K562 (cell line): ENCODE measurements around the gene ALDH16A1. TPM values are rescaled to one million over a fixed set of nuclear protein-coding genes. Genes with fewer than 3 reads are reported as not detected.

Experiments
- ARID2 ChIP-seq: fragments of 450-650 bp; IDR thresholded peaks from 2 replicates; pipeline ENCODE4 v1.6.1; 2017; ENCODE audit warnings: antibody characterized with exemption, mild to moderate bottlenecking
- CHCHD3 ChIP-seq: fragments of 250-450 bp; sonication (Bioruptor Pico); IDR thresholded peaks from 2 replicates; pipeline ENCODE4 v2.1.2; 2022; ENCODE audit warnings: mild to moderate bottlenecking
- HNRNPH1 ChIP-seq: fragments of 200-400 bp; formaldehyde crosslinking; optimal IDR thresholded peaks from 2 replicates; pipeline ENCODE3; 2017; ENCODE audit warnings: low read depth, mild to moderate bottlenecking, low read length, moderate library complexity
- KDM5B ChIP-seq: fragments of 200-600 bp; sonication (generic); IDR thresholded peaks from 2 replicates; pipeline ENCODE4 v1.6.1; 2012; ENCODE audit warnings: low read depth, mild to moderate bottlenecking, moderate library complexity, low read length, control low read depth, inconsistent platforms; ENCODE audit not compliant: insufficient replicate concordance
- LARP7 ChIP-seq: fragments of 450-650 bp; IDR thresholded peaks from 2 replicates; pipeline ENCODE4 v1.6.1; 2016
- LCOR ChIP-seq: sonication (generic); formaldehyde crosslinking; IDR thresholded peaks from 2 replicates; pipeline ENCODE4 v1.8.0; 2022; ENCODE audit warnings: mild to moderate bottlenecking, missing genetic modification reagents
- MAZ ChIP-seq, 2 experiments: fragments of 450-650 bp in 1 of 2; sonication (generic) in 1 of 2; formaldehyde crosslinking; IDR thresholded peaks in 1 of 2; conservative IDR thresholded peaks in 1 of 2; 2 replicates each; pipeline versions ENCODE4 v1.4.0 to v1.5.0; 2020; ENCODE audit warnings: mild to moderate bottlenecking in 1 of 2, missing genetic modification reagents in 1 of 2
- MBD2 ChIP-seq: sonication (generic); IDR thresholded peaks from 2 replicates; pipeline ENCODE4 v1.6.1; 2016; ENCODE audit warnings: low read depth, borderline replicate concordance
- MEF2A ChIP-seq: IDR thresholded peaks from 2 replicates; pipeline ENCODE4 v1.6.1; 2011; ENCODE audit warnings: low read depth, mild to moderate bottlenecking, low read length, moderate library complexity; ENCODE audit not compliant: control insufficient read depth
- PHB2 ChIP-seq: fragments of 450-650 bp; IDR thresholded peaks from 2 replicates; pipeline ENCODE4 v1.6.1; 2017; ENCODE audit warnings: low read depth
- RBBP5 ChIP-seq: fragments of 200-600 bp; sonication (generic); IDR thresholded peaks from 2 replicates; pipeline ENCODE4 v1.6.1; 2012; ENCODE audit warnings: borderline replicate concordance, mild to moderate bottlenecking, low read length, control low read depth, inconsistent platforms; ENCODE audit not compliant: insufficient read depth, poor library complexity, severe bottlenecking
- TAL1 ChIP-seq: fragments of 450-650 bp; IDR thresholded peaks from 2 replicates; pipeline ENCODE4 v1.6.1; 2016; ENCODE audit warnings: mild to moderate bottlenecking
- TCF3 ChIP-seq: sonication (generic); formaldehyde crosslinking; IDR thresholded peaks from 2 replicates; pipeline ENCODE4 v1.4.0; 2020; ENCODE audit warnings: mild to moderate bottlenecking, missing genetic modification reagents
- XRCC5 ChIP-seq: fragments of 200-400 bp; formaldehyde crosslinking; IDR thresholded peaks from 2 replicates; pipeline ENCODE4 v1.6.1; 2017; ENCODE audit warnings: low read depth, mild to moderate bottlenecking, low read length
- ZNF224 ChIP-seq: sonication (generic); formaldehyde crosslinking; IDR thresholded peaks from 2 replicates; pipeline ENCODE4 v1.8.0; 2022; ENCODE audit warnings: mild to moderate bottlenecking, missing genetic modification reagents
- ZNF23 ChIP-seq: fragments of 250-450 bp; sonication (Bioruptor Pico); IDR thresholded peaks from 2 replicates; pipeline ENCODE4 v1.4.0; 2020; ENCODE audit warnings: mild to moderate bottlenecking
- ZNF324 ChIP-seq: fragments of 250-450 bp; sonication (Bioruptor Pico); IDR thresholded peaks from 2 replicates; pipeline ENCODE4 v1.4.0; 2020; ENCODE audit warnings: mild to moderate bottlenecking
- ZNF644 ChIP-seq: fragments of 200-800 bp; sonication (Bioruptor generic); IDR thresholded peaks from 2 replicates; pipeline ENCODE4 v1.6.1; 2016; ENCODE audit warnings: low read depth, missing genetic modification characterization, missing compliant biosample characterization
- ZNF699 ChIP-seq: fragments of 250-450 bp; sonication (Bioruptor Pico); IDR thresholded peaks from 2 replicates; pipeline ENCODE4 v1.8.0; 2021; ENCODE audit warnings: mild to moderate bottlenecking, moderate library complexity; ENCODE audit not compliant: insufficient replicate concordance
- ZNF766 ChIP-seq: fragments of 200-800 bp; sonication (Bioruptor generic); conservative IDR thresholded peaks from 2 replicates; pipeline ENCODE4 v1.6.1; 2016; ENCODE audit warnings: missing genetic modification characterization, missing compliant biosample characterization
- ZNF77 ChIP-seq: fragments of 250-450 bp; sonication (Bioruptor Pico); IDR thresholded peaks from 2 replicates; pipeline ENCODE4 v1.5.0; 2020
- polyA plus RNA-seq, 8 experiments: library from polyadenylated mRNA; depleted of rRNA in 4 of 8; stranded (reverse) in 5 of 8; unstranded in 3 of 8; fragments of >200 nt; fragmentation: Nextera tagmentation in 2 of 8; fragmentation: Illumina TruSeq in 1 of 8; extraction: Ambion mirVana in 2 of 8; extraction: Trizol in 1 of 8; gene quantifications; 2 replicates each; pipeline versions ENCODE4 v1.2.1 to v1.2.3, GENCODE V29; 2011 to 2014; ENCODE audit warnings: inconsistent platforms in 1 of 8, missing spikeins in 1 of 8
- total RNA-seq, 7 experiments: library from RNA; depleted of rRNA in 6 of 7; stranded (reverse); fragments of >200 nt in 6 of 7; fragmentation: Illumina TruSeq in 2 of 7; extraction: Trizol in 2 of 7; gene quantifications; 2 replicates each; pipeline versions ENCODE4 v1.2.1 to v1.2.3, GENCODE V29; 2011 to 2021; ENCODE audit warnings: low replicate concordance in 1 of 7
- TF ChIP-seq, protein P1 (sequence below), 2 experiments: IDR thresholded peaks; 2 replicates each; pipeline ENCODE4 v1.6.1; 2011; ENCODE audit warnings: borderline replicate concordance in 1 of 2, control low read depth in 1 of 2, low read depth in 1 of 2, low read length in 1 of 2, mild to moderate bottlenecking in 1 of 2, mixed read lengths in 1 of 2, moderate library complexity in 1 of 2; ENCODE audit not compliant: insufficient read depth in 1 of 2, insufficient read length in 1 of 2, poor library complexity in 1 of 2, severe bottlenecking in 1 of 2; ENCODE audit errors: extremely low read depth in 1 of 2
- TF ChIP-seq, protein P2 (sequence below): fragments of 450-650 bp; IDR thresholded peaks from 2 replicates; pipeline ENCODE4 v1.6.1; 2016; ENCODE audit warnings: antibody characterized with exemption
- TF ChIP-seq, protein P3 (sequence below): fragments of 250-450 bp; sonication (Bioruptor Pico); IDR thresholded peaks from 2 replicates; pipeline ENCODE4 v1.8.0; 2022; ENCODE audit warnings: moderate library complexity, mild to moderate bottlenecking, inconsistent platforms
- TF ChIP-seq, protein P4 (sequence below): fragments of 250-450 bp; sonication (Bioruptor Pico); IDR thresholded peaks from 2 replicates; pipeline ENCODE4 v1.5.0; 2021

Gene ALDH16A1
- total and polyA plus RNA-seq, 9 of the 15 experiments (the other 6 are each of a cell fraction or from before 2014, with no cell fraction given): 2.2 to 52.2 (median 7.6) TPM

DNA sequence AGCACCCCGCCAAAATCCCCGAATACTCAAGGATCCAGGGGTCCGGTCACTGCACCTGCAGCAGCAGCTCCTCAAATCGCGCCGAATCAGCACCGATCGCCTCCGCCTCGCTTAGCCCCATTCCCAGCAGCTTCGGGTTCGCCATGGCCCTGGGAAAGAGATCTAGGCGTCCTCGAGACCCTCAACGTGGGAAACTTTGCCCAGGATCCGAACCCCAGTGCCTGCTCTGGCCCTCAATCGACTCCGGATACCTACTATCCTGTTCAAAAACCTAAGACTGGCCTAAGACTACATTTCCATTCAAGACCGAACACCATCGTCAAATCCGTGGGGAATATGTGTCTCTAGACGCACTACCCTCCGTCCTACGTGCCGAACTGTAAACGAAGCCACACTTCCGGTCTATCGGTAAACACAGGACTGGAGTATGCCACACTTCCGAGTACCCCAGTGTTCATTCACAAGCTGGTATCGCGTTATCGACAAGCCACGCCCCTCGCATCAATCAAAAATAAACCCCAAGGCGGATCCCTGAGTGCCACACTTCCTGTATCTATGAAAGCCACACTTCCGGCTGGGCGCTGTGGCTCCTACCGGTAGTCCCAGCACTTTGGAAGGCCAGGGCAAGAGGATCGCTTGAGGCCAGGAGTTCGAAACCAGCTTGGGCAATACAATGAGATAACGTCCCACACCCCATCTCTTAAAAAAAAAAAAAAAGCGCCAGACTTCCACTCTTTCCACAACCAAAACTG is 1.4 kb upstream of the ALDH16A1 start, which contains the start of gene PIH1D1 (continued):
- TF ChIP-seq, protein P1, sequence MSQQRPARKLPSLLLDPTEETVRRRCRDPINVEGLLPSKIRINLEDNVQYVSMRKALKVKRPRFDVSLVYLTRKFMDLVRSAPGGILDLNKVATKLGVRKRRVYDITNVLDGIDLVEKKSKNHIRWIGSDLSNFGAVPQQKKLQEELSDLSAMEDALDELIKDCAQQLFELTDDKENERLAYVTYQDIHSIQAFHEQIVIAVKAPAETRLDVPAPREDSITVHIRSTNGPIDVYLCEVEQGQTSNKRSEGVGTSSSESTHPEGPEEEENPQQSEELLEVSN (IDR thresholded peaks at IDR 0.05; ENCODE audit: borderline replicate concordance in 1 of 2, extremely low read depth in 1 of 2, insufficient read depth in 1 of 2, insufficient read length in 1 of 2, low read depth in 1 of 2, low read length in 1 of 2, poor library complexity in 1 of 2, severe bottlenecking in 1 of 2): peak in 1 of 2 experiments; percentile 27
- no peak for TF ChIP-seq ZNF77
- TF ChIP-seq ZNF644 (tag): no peak
- TF ChIP-seq, protein P2, sequence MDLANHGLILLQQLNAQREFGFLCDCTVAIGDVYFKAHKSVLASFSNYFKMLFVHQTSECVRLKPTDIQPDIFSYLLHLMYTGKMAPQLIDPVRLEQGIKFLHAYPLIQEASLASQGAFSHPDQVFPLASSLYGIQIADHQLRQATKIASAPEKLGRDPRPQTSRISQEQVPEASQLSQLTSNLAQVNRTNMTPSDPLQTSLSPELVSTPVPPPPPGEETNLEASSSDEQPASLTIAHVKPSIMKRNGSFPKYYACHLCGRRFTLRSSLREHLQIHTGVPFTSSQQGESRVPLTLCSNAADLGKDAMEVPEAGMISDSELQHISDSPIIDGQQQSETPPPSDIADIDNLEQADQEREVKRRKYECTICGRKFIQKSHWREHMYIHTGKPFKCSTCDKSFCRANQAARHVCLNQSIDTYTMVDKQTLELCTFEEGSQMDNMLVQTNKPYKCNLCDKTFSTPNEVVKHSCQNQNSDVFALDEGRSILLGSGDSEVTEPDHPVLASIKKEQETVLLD: no peak
- TF ChIP-seq XRCC5: peak; percentile 55; the same call in 1 of the 2 replicates
- TF ChIP-seq KDM5B: peak; percentile 64
- no peak for TF ChIP-seq TAL1
- peak in 1 of 2 experiments; percentile 71; a peak in 2 of 4 replicates for TF ChIP-seq MAZ (CRISPR knock-in tag; conservative IDR thresholded peaks at IDR 0.05 in 1 of 2, IDR thresholded peaks at IDR 0.05 in 1 of 2)
- no peak for TF ChIP-seq ARID2
- no peak for TF ChIP-seq PHB2
- TF ChIP-seq MBD2: no peak; the same call in 1 of the 2 replicates
- no peak for TF ChIP-seq ZNF224 (CRISPR knock-in tag)
- TF ChIP-seq ZNF699 (CRISPR knock-in tag): no peak
- TF ChIP-seq HNRNPH1: no peak
- peak; percentile 62 for TF ChIP-seq RBBP5
- TF ChIP-seq ZNF766 (CRISPR knock-in tag): peak; percentile 92
- TF ChIP-seq ZNF324 (CRISPR knock-in tag): no peak
- TF ChIP-seq, protein P3, sequence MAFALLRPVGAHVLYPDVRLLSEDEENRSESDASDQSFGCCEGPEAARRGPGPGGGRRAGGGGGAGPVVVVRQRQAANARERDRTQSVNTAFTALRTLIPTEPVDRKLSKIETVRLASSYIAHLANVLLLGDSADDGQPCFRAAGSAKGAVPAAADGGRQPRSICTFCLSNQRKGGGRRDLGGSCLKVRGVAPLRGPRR (CRISPR knock-in tag): no peak
- no peak for TF ChIP-seq CHCHD3 (CRISPR knock-in tag)
- TF ChIP-seq TCF3: peak; percentile 4; the same call in 1 of the 2 replicates
- TF ChIP-seq ZNF23 (CRISPR knock-in tag): no peak
- TF ChIP-seq, protein P4, sequence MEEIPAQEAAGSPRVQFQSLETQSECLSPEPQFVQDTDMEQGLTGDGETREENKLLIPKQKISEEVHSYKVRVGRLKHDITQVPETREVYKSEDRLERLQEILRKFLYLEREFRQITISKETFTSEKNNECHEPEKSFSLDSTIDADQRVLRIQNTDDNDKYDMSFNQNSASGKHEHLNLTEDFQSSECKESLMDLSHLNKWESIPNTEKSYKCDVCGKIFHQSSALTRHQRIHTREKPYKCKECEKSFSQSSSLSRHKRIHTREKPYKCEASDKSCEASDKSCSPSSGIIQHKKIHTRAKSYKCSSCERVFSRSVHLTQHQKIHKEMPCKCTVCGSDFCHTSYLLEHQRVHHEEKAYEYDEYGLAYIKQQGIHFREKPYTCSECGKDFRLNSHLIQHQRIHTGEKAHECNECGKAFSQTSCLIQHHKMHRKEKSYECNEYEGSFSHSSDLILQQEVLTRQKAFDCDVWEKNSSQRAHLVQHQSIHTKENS (CRISPR knock-in tag): no peak
- no peak for TF ChIP-seq LARP7
- TF ChIP-seq MEF2A: no peak
- TF ChIP-seq LCOR (CRISPR knock-in tag): peak; percentile 50; the same call in 1 of the 2 replicates
